Measurements from ENCODE around the gene EPN1.

DNA sequence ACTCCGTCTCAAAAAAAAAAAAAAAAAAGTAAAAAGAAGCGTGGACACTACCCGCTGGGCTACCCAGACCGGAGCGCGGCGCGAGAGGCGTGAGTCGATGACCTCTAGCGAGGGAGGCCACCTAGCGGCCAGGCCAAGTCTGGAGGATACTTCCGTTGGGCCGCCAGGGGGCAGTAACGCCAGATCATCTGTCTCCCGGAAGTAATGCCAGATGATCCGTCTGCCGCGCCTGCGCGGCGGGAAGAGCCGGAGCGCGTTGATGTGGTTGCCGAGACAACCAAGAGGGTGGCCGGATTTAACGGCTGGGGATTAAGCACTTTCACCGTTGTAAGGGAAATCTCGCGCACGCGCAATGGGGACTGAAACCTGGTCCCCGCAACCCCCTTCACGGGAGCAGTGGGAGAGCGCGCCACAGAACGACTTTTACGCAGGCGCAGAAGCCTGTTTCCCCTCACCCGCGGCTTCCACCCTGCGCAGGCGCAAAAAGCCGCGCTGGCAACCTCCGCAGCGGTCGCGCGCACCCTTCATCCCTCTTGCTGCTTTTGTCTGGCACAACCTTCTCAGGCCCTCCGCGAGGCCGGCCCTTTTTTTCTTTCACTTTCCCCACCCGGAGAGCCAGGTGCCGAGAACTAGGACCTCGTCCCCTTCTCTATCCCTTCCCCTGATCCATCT, 21.2 kb upstream of the EPN1 start:
- TF ChIP-seq, protein P1, sequence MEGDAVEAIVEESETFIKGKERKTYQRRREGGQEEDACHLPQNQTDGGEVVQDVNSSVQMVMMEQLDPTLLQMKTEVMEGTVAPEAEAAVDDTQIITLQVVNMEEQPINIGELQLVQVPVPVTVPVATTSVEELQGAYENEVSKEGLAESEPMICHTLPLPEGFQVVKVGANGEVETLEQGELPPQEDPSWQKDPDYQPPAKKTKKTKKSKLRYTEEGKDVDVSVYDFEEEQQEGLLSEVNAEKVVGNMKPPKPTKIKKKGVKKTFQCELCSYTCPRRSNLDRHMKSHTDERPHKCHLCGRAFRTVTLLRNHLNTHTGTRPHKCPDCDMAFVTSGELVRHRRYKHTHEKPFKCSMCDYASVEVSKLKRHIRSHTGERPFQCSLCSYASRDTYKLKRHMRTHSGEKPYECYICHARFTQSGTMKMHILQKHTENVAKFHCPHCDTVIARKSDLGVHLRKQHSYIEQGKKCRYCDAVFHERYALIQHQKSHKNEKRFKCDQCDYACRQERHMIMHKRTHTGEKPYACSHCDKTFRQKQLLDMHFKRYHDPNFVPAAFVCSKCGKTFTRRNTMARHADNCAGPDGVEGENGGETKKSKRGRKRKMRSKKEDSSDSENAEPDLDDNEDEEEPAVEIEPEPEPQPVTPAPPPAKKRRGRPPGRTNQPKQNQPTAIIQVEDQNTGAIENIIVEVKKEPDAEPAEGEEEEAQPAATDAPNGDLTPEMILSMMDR (IDR thresholded peaks at IDR 0.05 in 4 of 5, conservative IDR thresholded peaks at IDR 0.05 in 1 of 5): peak; percentile 95 to 100 (median 99)
- TF ChIP-seq POLR2A (IDR thresholded peaks at IDR 0.05): peak; percentile 88 to 91

Measured in gastrocnemius medialis (tissue), 4 donors.